Measurements from ENCODE around the gene IFNAR1.

GRCh38 chr21:33373451-33373850, 48.7 kb downstream of the IFNAR1 start:
- no peak for TF ChIP-seq CTCF (IDR thresholded peaks at IDR 0.05)
- TF ChIP-seq POLR2A (IDR thresholded peaks at IDR 0.05) = no peak
